Kasumi-1 (cell line): ENCODE data around the gene JAM2.
A peak's percentile ranks its signal among the peaks of the same experiment; 100 is the strongest.
"Not testable (repeated sequence)": the region's sequence is repeated elsewhere in the genome, so short reads cannot be mapped to it uniquely, and the experiment has no call there.

ENCODE experiments used
- DNase-seq, 2 experiments: peaks; one replicate each; lab custom pipeline; 2025; lab: John Stamatoyannopoulos, UW

JAM2 gene

GRCh38 chr21:25638660-25639550 lies at the start of gene JAM2:
Gene JAM2, plus strand, starts transcription at chr21:25639258. Its CDS starts 564 bp downstream, at chr21:25639822.
- peak in 1 of 2 experiments; percentile 28 for DNase-seq

DNA sequence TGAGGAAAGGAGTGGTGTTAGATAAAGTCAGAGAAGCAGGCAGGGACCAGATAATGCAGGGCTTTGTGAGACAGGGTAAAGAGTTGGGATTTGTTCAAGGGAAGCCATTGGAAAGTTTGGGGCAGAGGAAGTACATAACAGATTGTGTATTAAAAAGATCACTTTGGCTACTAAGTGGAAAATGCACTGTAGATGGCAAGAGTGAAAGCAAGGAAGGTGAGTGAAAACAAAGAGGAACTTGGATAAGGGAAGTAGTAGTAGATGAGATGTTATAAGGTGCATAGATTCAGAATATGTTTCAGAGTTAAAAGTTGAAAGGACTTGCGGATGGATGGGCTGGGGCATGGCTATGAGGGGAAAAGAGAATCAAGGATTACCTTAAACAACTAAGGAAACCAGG lies 49.2 kb upstream of the JAM2 start:
- peak in 1 of 2 experiments; percentile 3 for DNase-seq

DNA sequence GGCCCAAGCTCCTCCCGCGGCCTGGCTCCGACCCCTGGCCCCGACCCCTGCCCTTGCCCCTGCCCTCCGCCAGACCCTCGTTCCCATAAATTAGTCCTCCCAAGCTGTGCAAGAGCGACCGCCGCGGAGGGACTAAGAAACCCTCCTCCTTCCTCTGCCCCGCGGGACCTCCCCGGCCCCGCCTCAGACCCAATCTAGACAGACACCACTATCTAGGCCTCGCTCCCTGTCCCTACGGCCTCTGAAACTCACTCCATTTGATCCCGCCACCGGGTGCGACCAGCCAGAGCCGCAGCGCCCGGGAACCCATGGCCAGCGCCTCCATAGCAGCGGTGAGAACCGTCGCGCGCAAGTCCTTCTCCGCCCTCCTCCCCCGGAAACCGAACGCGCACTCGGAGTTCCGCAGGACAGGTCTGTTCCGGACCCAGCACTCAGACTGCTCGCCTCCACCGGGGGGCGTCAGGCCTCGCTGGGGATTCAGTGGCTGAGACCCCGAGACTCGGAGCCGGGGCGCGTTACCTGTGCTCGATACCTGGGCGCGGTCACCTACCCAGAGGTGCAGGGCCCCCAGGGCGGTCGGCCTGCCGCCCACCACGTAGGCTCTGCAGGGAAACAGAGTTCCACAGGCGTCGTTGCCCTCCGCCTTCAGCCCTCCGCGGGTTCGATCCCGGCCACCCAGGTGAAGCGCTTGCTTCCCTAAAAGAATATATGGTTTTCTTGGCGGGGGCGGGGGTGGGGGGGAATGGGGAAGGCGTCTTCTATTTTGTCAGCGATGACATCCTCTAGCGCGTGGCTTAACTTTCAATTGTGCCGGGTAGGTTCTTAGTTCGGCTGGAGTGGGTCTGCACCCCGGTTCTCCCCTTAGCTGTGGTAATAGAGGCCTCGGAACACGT lies 31.7 kb upstream of the JAM2 start, which contains the start of gene MRPL39:
Gene MRPL39, minus strand, starts transcription at position 331 of the 893 bp plus-strand sequence. Its CDS starts 6 bp downstream, at position 325.
- peak; percentile 78 to 88 for DNase-seq

- peak; percentile 86 to 87 for DNase-seq
Measured at GRCh38 chr21:25608044-25608737, 30.9 kb upstream of the JAM2 start.

- no peak for DNase-seq
Measured at GRCh38 chr21:25614441-25614840, 24.6 kb upstream of the JAM2 start.

GRCh38 chr21:25615880-25616279 lies 23.2 kb upstream of the JAM2 start:
- no peak for DNase-seq

DNA sequence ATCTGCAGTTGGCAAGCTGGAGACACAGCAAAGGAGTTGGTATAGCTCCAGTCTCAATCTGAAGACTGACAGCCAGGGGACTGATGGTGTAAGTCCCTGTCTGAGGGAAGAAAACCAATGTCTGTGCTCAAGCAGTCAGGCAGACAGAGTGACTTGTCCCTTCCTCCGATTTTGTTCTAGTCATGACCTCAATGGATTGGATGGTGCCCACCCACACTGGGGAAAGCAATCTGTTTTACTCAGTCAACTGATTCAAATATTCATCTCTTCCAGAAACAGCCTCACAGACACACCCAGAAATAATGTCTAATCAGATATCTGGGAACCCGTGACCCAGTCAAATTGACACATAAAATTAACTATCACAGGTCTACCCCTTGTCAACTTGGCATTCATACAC lies 19.9 kb upstream of the JAM2 start:
- DNase-seq = no peak

DNA sequence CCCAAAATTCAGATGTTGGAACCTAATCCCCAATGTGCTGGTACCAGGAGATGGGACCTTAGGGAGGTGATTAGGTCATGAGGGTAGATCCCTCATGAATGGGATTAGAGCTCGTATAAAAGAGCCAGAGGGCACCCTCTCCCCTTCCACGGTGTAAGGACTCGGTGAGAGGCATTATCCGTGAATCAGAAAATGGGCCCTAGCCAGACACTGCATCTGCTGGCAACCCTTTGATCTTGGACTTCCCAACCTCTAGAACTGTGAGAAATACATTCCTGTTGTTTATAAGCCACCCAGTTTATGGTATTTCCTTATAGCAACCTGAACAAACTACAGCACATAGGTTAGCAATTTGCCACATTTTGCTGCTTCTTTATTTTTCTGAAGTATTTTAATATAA lies 14.5 kb upstream of the JAM2 start:
- no peak for DNase-seq

- DNase-seq = no peak
Measured at GRCh38 chr21:25625036-25625435, 14.0 kb upstream of the JAM2 start.

GRCh38 chr21:25625776-25626555 lies 13.1 kb upstream of the JAM2 start:
- DNase-seq = not testable (repeated sequence)

DNA sequence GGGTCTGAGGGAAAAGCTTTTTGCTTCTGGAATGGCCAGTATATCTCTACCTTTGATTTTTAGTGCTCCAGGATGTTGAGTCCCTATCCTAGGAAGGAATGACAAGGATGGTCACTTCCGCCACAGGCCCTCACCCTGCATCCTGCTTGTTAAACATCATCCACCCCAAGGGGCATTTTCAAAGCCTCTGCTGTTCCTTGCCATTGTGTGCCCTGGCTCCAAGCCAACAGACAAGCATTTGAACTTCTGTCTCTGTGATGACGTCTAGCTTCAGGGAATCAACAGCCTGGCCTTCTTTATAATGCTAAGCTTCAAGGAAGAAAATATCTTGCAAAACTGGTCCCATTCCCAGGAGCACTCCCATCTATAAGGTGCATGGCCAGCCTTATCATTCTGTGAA lies 12.3 kb upstream of the JAM2 start:
- DNase-seq = no peak

GRCh38 chr21:25632296-25632695 lies 6.8 kb upstream of the JAM2 start:
- DNase-seq = no peak

DNA sequence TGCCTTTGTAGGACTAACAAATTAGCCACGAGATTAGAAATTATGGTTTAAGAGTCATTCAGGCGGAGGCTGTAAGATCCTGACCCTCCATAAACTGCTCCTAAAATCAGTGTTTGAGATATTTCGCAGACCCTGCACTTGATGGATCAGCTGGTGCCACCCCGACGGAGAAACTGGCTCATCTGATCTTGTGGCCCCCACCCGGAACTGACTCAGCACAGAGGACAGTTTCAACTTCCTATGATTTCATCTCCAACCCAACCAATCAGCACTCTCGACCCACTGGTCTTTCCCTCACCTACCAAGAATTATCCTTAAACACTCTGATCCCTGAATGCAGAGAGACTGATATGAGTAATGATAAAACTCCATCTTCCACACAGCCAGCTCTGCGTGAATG lies 3.7 kb upstream of the JAM2 start:
- no peak for DNase-seq

GRCh38 chr21:25636727-25637126 lies 2.3 kb upstream of the JAM2 start:
- DNase-seq = no peak

DNA sequence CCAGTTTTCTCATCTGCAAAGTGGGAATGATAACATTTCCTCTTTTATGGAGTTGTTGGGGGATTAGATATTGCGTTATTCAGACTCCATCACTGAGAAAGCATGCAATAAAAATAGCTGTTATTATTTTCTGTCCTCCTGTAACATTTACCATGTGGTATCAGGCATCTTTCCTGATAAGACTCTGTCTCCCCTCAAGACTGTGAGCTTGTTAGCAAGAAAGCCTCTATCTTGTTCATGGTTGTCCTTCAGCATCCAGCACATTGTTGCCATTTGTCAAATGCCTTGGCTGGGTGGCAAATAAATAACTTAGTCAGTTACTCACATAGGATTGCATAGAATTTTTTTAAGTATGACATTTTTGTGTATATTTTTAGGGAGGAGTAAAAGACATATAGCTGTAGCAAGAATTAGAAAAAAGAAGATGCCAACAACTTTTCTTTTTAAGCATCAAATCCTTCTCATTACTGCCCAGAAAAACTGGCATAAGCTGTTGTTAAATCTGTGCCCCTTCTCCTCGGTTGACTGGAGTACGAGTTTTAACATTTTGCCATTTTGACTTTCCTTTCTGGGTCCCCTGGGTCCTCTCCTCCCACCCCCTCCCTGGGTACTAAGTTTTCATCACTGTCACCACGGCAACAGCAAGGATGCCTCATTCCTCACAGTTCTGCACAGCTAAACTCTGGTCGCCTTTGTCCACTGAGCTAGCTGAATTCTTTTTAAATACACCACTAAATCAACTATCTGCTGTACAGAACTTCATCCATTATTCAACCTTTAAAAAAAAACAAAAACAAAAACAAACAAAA lies 1.0 kb upstream of the JAM2 start:
- no peak for DNase-seq

GRCh38 chr21:25639551-25640201 lies 618 bp downstream of the JAM2 start:
- peak in 1 of 2 experiments; percentile 21 for DNase-seq

DNA sequence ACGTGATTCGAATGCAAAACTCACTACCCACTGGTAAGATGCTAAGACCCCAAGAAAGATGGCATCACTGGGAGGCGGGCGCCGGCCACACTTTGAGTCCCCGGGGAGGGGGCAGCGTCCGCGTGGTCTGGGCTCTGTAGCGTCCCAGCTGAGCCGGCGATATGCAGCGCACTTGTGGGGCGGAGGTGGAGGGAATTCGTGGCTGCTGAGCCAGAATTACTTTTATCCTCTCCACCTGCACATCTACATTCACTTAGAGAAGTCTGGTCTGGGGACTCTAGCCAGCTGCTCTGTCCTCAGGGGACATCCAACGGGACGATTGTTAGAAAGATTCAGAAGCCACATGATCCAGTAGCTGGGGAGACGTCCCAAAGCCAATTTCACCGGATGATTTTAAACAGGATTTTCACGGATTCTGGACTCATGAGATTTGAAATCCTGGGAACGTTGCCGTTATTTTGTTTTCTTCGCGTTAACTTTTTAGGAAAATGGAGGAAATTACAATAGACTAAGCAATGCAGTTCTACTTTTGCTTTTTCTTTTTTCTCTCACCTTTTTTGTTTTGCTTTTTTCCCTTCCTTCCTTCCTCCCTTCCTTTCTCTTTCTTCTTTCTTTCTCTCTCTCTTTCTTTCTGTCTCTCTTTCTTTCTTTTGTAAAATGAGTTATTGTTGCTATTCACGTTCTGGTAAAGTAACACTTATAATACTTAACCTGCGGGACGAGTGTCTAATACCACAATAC lies 1.3 kb downstream of the JAM2 start:
- DNase-seq = no peak

- no peak for DNase-seq
Measured at GRCh38 chr21:25640943-25641292, 1.9 kb downstream of the JAM2 start.

DNA sequence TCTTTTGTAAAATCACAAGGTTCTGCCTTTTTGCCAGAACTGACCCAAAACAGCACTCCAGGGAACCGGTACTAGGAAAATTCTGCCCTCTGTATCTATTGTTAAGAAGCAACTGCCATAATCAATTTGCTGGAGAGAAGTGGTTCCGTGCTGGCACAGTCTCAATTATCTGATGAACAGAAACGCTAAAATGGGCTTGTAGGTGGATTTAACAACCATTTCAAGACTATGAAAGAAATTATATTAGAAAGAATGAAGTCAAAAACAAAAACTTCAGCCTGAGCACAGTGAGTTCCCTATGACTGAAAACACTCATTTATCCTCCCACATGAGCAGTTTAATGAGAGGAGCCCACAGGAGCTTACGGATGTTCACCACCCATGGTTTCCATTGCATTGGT lies 4.4 kb downstream of the JAM2 start:
- no peak for DNase-seq
